K562 (cell line): Measurements from ENCODE around the gene PLEKHA1. TPM values are rescaled to one million over a fixed set of nuclear protein-coding genes. Genes with fewer than 3 reads are reported as not detected.

Experiments used
- ATAC-seq: fragments of 200-7000 bp; cut with Tn5 transposase; 3 replicates; pipeline ENCODE4 v1.9.1; 2020; ENCODE audit warnings: moderate library complexity
- BruUV-seq: library from RNA; stranded (reverse); fragments of 400-500 nt; replicated peaks from 2 replicates; lab custom pipeline; 2021; lab: Mats Ljungman, UMichigan
- CTCF ChIA-PET: fragments of 300-600 bp; formaldehyde crosslinking; extraction: SDS; loops from one replicate; lab custom pipeline; 2021; ENCODE audit warnings: low intra/inter-chr PET ratio; lab: Yijun Ruan, JAX
- POLR2A ChIA-PET: fragments of 300-600, 350-650 bp; sonication (Branson Sonifier 250); formaldehyde crosslinking; extraction: SDS; loops from one replicate; lab custom pipeline; 2021; ENCODE audit warnings: antibody characterized with exemption, inconsistent platforms; lab: Yijun Ruan, JAX
- DNase-seq, 4 experiments: peaks; one replicate each; pipeline versions ENCODE4 v3.0.0 to v3.0.0-alpha.2; 2011 to 2018; ENCODE audit warnings: low spot score in 3 of 4, mixed read lengths in 3 of 4; ENCODE audit errors: extremely low read depth in 1 of 4
- FAIRE-seq: peaks from 2 replicates; lab custom pipeline; 2011; peaks lifted over from hg19 to GRCh38; lab: Jason Lieb, UNC
- H2AFZ ChIP-seq: 2 replicates; pipeline ENCODE4 v1.6.0; 2011; ENCODE audit warnings: low read depth, low read length, control low read depth, inconsistent platforms
- H3K27ac ChIP-seq: fragments of 200-600 bp; 3 replicates; pipeline ENCODE4 v1.8.0; 2011; ENCODE audit warnings: low read depth, mild to moderate bottlenecking, control low read depth, inconsistent platforms, low read length, moderate library complexity, mixed read lengths; ENCODE audit errors: extremely low read depth
- H3K27me3 ChIP-seq, 2 experiments: fragments of 300-600 bp in 1 of 2; 2 replicates in 1 of 2; 3 replicates in 1 of 2; pipeline versions ENCODE4 v1.6.0 to v1.8.0; 2011; ENCODE audit warnings: inconsistent platforms in 2 of 2, low read length in 2 of 2, mild to moderate bottlenecking in 1 of 2, mixed read lengths in 1 of 2, moderate library complexity in 1 of 2; ENCODE audit not compliant: control insufficient read depth in 2 of 2, insufficient read depth in 2 of 2
- H3K36me3 ChIP-seq: fragments of 300-600 bp; 3 replicates; pipeline ENCODE4 v1.8.0; 2011; ENCODE audit warnings: mild to moderate bottlenecking, low read length, inconsistent platforms; ENCODE audit not compliant: control insufficient read depth, insufficient read depth
- H3K4me1 ChIP-seq, 2 experiments: fragments of 200-600 bp in 1 of 2; replicated peaks in 1 of 2; 2 replicates in 1 of 2; 3 replicates in 1 of 2; pipeline versions ENCODE4 v1.5.1 to v1.8.0; 2011; ENCODE audit warnings: inconsistent platforms in 2 of 2, low read length in 2 of 2, mild to moderate bottlenecking in 1 of 2, mixed read lengths in 1 of 2, moderate library complexity in 1 of 2; ENCODE audit not compliant: control insufficient read depth in 2 of 2, insufficient read depth in 2 of 2
- H3K4me2 ChIP-seq: 2 replicates; pipeline ENCODE4 v1.6.1; 2011; ENCODE audit warnings: low read length, control low read depth, inconsistent platforms, mixed read lengths; ENCODE audit not compliant: insufficient read depth
- H3K4me3 ChIP-seq: fragments of 200-600 bp; sonication (generic), shearing (Covaris generic); 2 replicates; pipeline ENCODE4 v1.5.1; 2016; ENCODE audit warnings: control low read depth, inconsistent platforms
- H3K79me2 ChIP-seq: fragments of 200-600 bp; 3 replicates; pipeline ENCODE4 v1.8.0; 2011; ENCODE audit warnings: low read length, inconsistent platforms; ENCODE audit not compliant: control insufficient read depth, insufficient read depth
- H3K9ac ChIP-seq, 2 experiments: 2 replicates each; pipeline versions ENCODE4 v1.6.0 to v1.6.1; 2011; ENCODE audit warnings: low read depth in 2 of 2, low read length in 2 of 2, control low read depth in 1 of 2, inconsistent platforms in 1 of 2, mild to moderate bottlenecking in 1 of 2, mixed read lengths in 1 of 2; ENCODE audit not compliant: insufficient read depth in 1 of 2
- H3K9me1 ChIP-seq: one replicate; pipeline ENCODE4 v1.6.0; 2011; ENCODE audit warnings: inconsistent platforms, mild to moderate bottlenecking, low read length, moderate library complexity; ENCODE audit not compliant: control insufficient read depth, insufficient read depth
- H3K9me3 ChIP-seq: replicated peaks from 2 replicates; pipeline ENCODE4 v1.5.1; 2011; ENCODE audit warnings: low read depth, low read length, inconsistent platforms; ENCODE audit not compliant: control insufficient read depth, insufficient read depth
- H4K20me1 ChIP-seq: replicated peaks from 2 replicates; pipeline ENCODE4 v1.6.1; 2011; ENCODE audit warnings: low read length, inconsistent platforms, mixed read lengths; ENCODE audit not compliant: control insufficient read depth, insufficient read depth
- BRCA1 ChIP-seq, 2 experiments: fragments of 450-650 bp in 1 of 2; sonication (generic) in 1 of 2; formaldehyde crosslinking in 1 of 2; IDR thresholded peaks; 2 replicates each; pipeline versions ENCODE4 v1.5.0 to v1.6.1; 2017 to 2020; ENCODE audit warnings: mild to moderate bottlenecking in 1 of 2, missing genetic modification reagents in 1 of 2
- CEBPB ChIP-seq: fragments of 450-650 bp; IDR thresholded peaks from 2 replicates; pipeline ENCODE4 v1.6.1; 2016; ENCODE audit warnings: missing genetic modification characterization, missing compliant biosample characterization
- ELF1 ChIP-seq: fragments of 200-800 bp; sonication (Bioruptor generic); IDR thresholded peaks from 2 replicates; pipeline ENCODE4 v1.6.1; 2016; ENCODE audit warnings: missing genetic modification characterization, missing compliant biosample characterization
- GTF2F1 ChIP-seq: IDR thresholded peaks from 2 replicates; pipeline ENCODE4 v1.6.1; 2011; ENCODE audit warnings: low read depth, low read length, improper control_type of control experiment
- KLF10 ChIP-seq: fragments of 250-450 bp; sonication (Bioruptor Pico); IDR thresholded peaks from 2 replicates; pipeline ENCODE4 v1.6.1; 2021; ENCODE audit warnings: matching md5 sums
- MXD1 ChIP-seq: fragments of 250-450 bp; sonication (Bioruptor Pico); IDR thresholded peaks from 2 replicates; pipeline ENCODE4 v1.8.0; 2021; ENCODE audit warnings: borderline replicate concordance, mild to moderate bottlenecking, moderate library complexity; ENCODE audit not compliant: poor library complexity, severe bottlenecking
- NCOA2 ChIP-seq, 2 experiments: fragments of 450-650 bp; IDR thresholded peaks; 2 replicates each; pipeline ENCODE4 v1.6.1; 2018; ENCODE audit warnings: mild to moderate bottlenecking in 2 of 2, moderate library complexity in 1 of 2; ENCODE audit not compliant: partially characterized antibody in 2 of 2
- PKNOX1 ChIP-seq: fragments of 450-650 bp; IDR thresholded peaks from 2 replicates; pipeline ENCODE4 v1.6.1; 2016
- PML ChIP-seq: IDR thresholded peaks from 2 replicates; pipeline ENCODE4 v1.6.1; 2012; ENCODE audit warnings: low read length, inconsistent platforms
- PTTG1 ChIP-seq: fragments of 450-650 bp; IDR thresholded peaks from 2 replicates; pipeline ENCODE4 v1.6.1; 2016; ENCODE audit warnings: low read depth, mild to moderate bottlenecking, missing genetic modification characterization, missing compliant biosample characterization
- RCOR1 ChIP-seq, 2 experiments: IDR thresholded peaks; 2 replicates each; pipeline ENCODE4 v1.6.1; 2012; ENCODE audit warnings: low read depth in 2 of 2, low read length in 2 of 2, borderline replicate concordance in 1 of 2, improper control_type of control experiment in 1 of 2
- RNF219 ChIP-seq: fragments of 250-450 bp; sonication (Bioruptor Pico); IDR thresholded peaks from 2 replicates; pipeline ENCODE4 v1.5.0; 2022; ENCODE audit warnings: mild to moderate bottlenecking
- SAFB2 ChIP-seq: fragments of 200-400 bp; formaldehyde crosslinking; IDR thresholded peaks from 2 replicates; pipeline ENCODE4 v1.6.1; 2018; ENCODE audit warnings: borderline replicate concordance, low read length, low read depth, moderate library complexity; ENCODE audit not compliant: severe bottlenecking
- SP1 ChIP-seq: sonication (generic); formaldehyde crosslinking; IDR thresholded peaks from 2 replicates; pipeline ENCODE4 v1.8.1; 2022; ENCODE audit warnings: mild to moderate bottlenecking, missing genetic modification reagents
- XRCC5 ChIP-seq: fragments of 200-400 bp; formaldehyde crosslinking; IDR thresholded peaks from 2 replicates; pipeline ENCODE4 v1.6.1; 2017; ENCODE audit warnings: low read depth, mild to moderate bottlenecking, low read length
- ZKSCAN8 ChIP-seq: fragments of 200-800 bp; sonication (Bioruptor generic); IDR thresholded peaks from 2 replicates; pipeline ENCODE4 v1.6.1; 2016; ENCODE audit warnings: missing genetic modification characterization, missing compliant biosample characterization
- ZNF175 ChIP-seq: fragments of 200-800 bp; sonication (Bioruptor generic); IDR thresholded peaks from 2 replicates; pipeline ENCODE4 v1.6.1; 2016; ENCODE audit warnings: low read depth, mild to moderate bottlenecking, missing genetic modification characterization, missing compliant biosample characterization
- ZNF282 ChIP-seq: sonication (generic); formaldehyde crosslinking; IDR thresholded peaks from 2 replicates; pipeline ENCODE4 v1.8.1; 2023; ENCODE audit warnings: missing genetic modification reagents
- ZNF354B ChIP-seq: fragments of 250-450 bp; sonication (Bioruptor Pico); IDR thresholded peaks from 2 replicates; pipeline ENCODE4 v1.4.0; 2020
- ZNF699 ChIP-seq: fragments of 250-450 bp; sonication (Bioruptor Pico); IDR thresholded peaks from 2 replicates; pipeline ENCODE4 v1.8.0; 2021; ENCODE audit warnings: mild to moderate bottlenecking, moderate library complexity; ENCODE audit not compliant: insufficient replicate concordance
- WGBS: fragments of 100-300 bp; shearing (Covaris generic); methylation state at CpG from one replicate; pipeline ENCODE4 v1.1.6; 2016; ENCODE audit warnings: low coverage, mixed read lengths; ENCODE audit not compliant: insufficient coverage; ENCODE audit errors: missing lambda C conversion rate; 5-methylcytosine and 5-hydroxymethylcytosine counted together
- in situ Hi-C: fragments of 300-500 bp; cut with MboI; formaldehyde crosslinking; loops from 4 replicates; pipeline ENCODE4 v1.15.0; 2018; ENCODE audit warnings: inconsistent platforms, mixed read lengths
- intact Hi-C: fragments of 100-400 bp; cut with micrococcal nuclease; formaldehyde crosslinking; loops from 2 replicates; pipeline ENCODE4 v1.14.2; 2022
- polyA plus RNA-seq, 8 experiments: library from polyadenylated mRNA; depleted of rRNA in 4 of 8; stranded (reverse) in 5 of 8; unstranded in 3 of 8; fragments of >200 nt; fragmentation: Nextera tagmentation in 2 of 8; fragmentation: Illumina TruSeq in 1 of 8; extraction: Ambion mirVana in 2 of 8; extraction: Trizol in 1 of 8; gene quantifications; 2 replicates each; pipeline versions ENCODE4 v1.2.1 to v1.2.3, GENCODE V29; 2011 to 2014; ENCODE audit warnings: inconsistent platforms in 1 of 8, missing spikeins in 1 of 8
- total RNA-seq, 7 experiments: library from RNA; depleted of rRNA in 6 of 7; stranded (reverse); fragments of >200 nt in 6 of 7; fragmentation: Illumina TruSeq in 2 of 7; extraction: Trizol in 2 of 7; gene quantifications; 2 replicates each; pipeline versions ENCODE4 v1.2.1 to v1.2.3, GENCODE V29; 2011 to 2021; ENCODE audit warnings: low replicate concordance in 1 of 7

Gene PLEKHA1
- total and polyA plus RNA-seq, 9 of the 15 experiments (the other 6 are each of a cell fraction or from before 2014, with no cell fraction given), result 0.05 to 4.7 (median 1.0) TPM

GRCh38 chr10:122325235-122325634, 49.3 kb upstream of the PLEKHA1 start (continued):
- no peak for TF ChIP-seq PML
- TF ChIP-seq SP1 (CRISPR knock-in tag), result no peak
- no peak for TF ChIP-seq BRCA1 (IDR thresholded peaks at IDR 0.05)
- no peak for TF ChIP-seq BRCA1 (CRISPR knock-in tag; IDR thresholded peaks at IDR 0.05)
- no peak for TF ChIP-seq ZNF175 (CRISPR knock-in tag)
- TF ChIP-seq, all 486 proteins: peak for 0

GRCh38 chr10:122326385-122326784, 48.1 kb upstream of the PLEKHA1 start:
- no peak for ATAC-seq
- ChIA-PET POLR2A (no interaction called here), CTCF (no interaction called here)
- intact Hi-C loops, result no loop called here
- no peak overlapping the region for H3K9ac ChIP-seq
- FAIRE-seq, result no peak
- no peaks in the 10 kb centered on the region for H3K9me1 ChIP-seq
- no peak overlapping the region for H3K4me2 ChIP-seq
- no peak overlapping the region for H3K4me3 ChIP-seq
- BruUV-seq, result no TSS peak
- in situ Hi-C loops, result no loop called here
- no peaks in the 10 kb centered on the region for H4K20me1 ChIP-seq
- 3% methylated on average over 5 of the region's 5 CpGs for WGBS
- peaks cover 0 to 7% of the 10 kb centered on the region in 2 experiments; a peak in 2 of 5 replicates for H3K27me3 ChIP-seq
- no peak overlapping the region for H3K27ac ChIP-seq
- no peaks in the 10 kb centered on the region for H3K79me2 ChIP-seq
- H3K36me3 ChIP-seq, result no peaks in the 10 kb centered on the region
- H3K4me1 ChIP-seq, result no peaks in the 10 kb centered on the region
- H2AFZ ChIP-seq, result no peak overlapping the region
- no peaks in the 10 kb centered on the region for H3K9me3 ChIP-seq
- no peak for DNase-seq
- TF ChIP-seq PKNOX1 (no peak), XRCC5 (no peak), SAFB2 (no peak), GTF2F1 (no peak), ZNF354B (CRISPR knock-in tag) (no peak), ZKSCAN8 (CRISPR knock-in tag) (no peak), CEBPB (tag) (no peak), NCOA2 (IDR thresholded peaks at IDR 0.05; ENCODE audit: partially characterized antibody in 2 of 2) (no peak), ZNF282 (CRISPR knock-in tag) (no peak), RNF219 (CRISPR knock-in tag) (no peak), MXD1 (CRISPR knock-in tag) (no peak), ELF1 (tag) (no peak), RCOR1 (IDR thresholded peaks at IDR 0.05; ENCODE audit: borderline replicate concordance in 1 of 2, low read depth in 2 of 2, low read length in 2 of 2) (no peak), KLF10 (CRISPR knock-in tag) (no peak), PTTG1 (tag) (no peak), ZNF699 (CRISPR knock-in tag) (no peak)
